Natural killer cell (primary cell): ENCODE data around the gene TIMM8B. TPM values are rescaled to one million over a fixed set of nuclear protein-coding genes. Genes with fewer than 3 reads are reported as not detected.

ENCODE experiments used
- ATAC-seq, 3 donors: fragments of 150-1000 bp in 2 of 3; fragments of 200-7000 bp in 1 of 3; cut with Tn5 transposase; 1 replicate in 1 of 3; 2 replicates in 2 of 3; pipeline ENCODE4 v1.10.0; 2021; ENCODE audit warnings: mild to moderate bottlenecking in 2 of 3, moderate library complexity in 2 of 3
- DNase-seq, 2 donors: peaks; one replicate each; pipeline versions ENCODE4 v3.0.0 to v3.0.0-alpha.2; 2013 to 2021; ENCODE audit warnings: mixed read lengths in 1 of 2
- H3K27ac ChIP-seq: one replicate; pipeline ENCODE4 v1.5.1; 2013; ENCODE audit warnings: mild to moderate bottlenecking, low read length
- H3K27me3 ChIP-seq: one replicate; pipeline ENCODE4 v1.6.1; 2013; ENCODE audit warnings: low read length; ENCODE audit not compliant: control insufficient read depth, insufficient read depth
- H3K36me3 ChIP-seq: one replicate; pipeline ENCODE4 v1.6.1; 2013; ENCODE audit warnings: low read length; ENCODE audit not compliant: control insufficient read depth, insufficient read depth
- H3K4me1 ChIP-seq: one replicate; pipeline ENCODE4 v1.6.1; 2013; ENCODE audit warnings: low read length; ENCODE audit not compliant: control insufficient read depth, insufficient read depth
- H3K4me3 ChIP-seq: one replicate; pipeline ENCODE4 v1.5.1; 2013; ENCODE audit warnings: low read length
- H3K9me3 ChIP-seq: one replicate; pipeline ENCODE4 v1.6.1; 2013; ENCODE audit warnings: low read length; ENCODE audit not compliant: control insufficient read depth, insufficient read depth
- H3K27ac Mint-ChIP-seq, 2 donors: one replicate each; pipeline ENCODE4 v1.8.0; 2022; ENCODE audit warnings: mild to moderate bottlenecking in 2 of 2, mixed read lengths in 2 of 2, moderate library complexity in 1 of 2
- H3K27me3 Mint-ChIP-seq, 2 donors: one replicate each; pipeline ENCODE4 v1.8.0; 2022; ENCODE audit warnings: low read depth in 2 of 2, mixed read lengths in 2 of 2
- H3K36me3 Mint-ChIP-seq: one replicate; pipeline ENCODE4 v1.8.0; 2022; ENCODE audit warnings: mixed read lengths
- H3K4me1 Mint-ChIP-seq, 2 donors: one replicate each; pipeline ENCODE4 v1.8.0; 2022; ENCODE audit warnings: mixed read lengths in 2 of 2
- H3K4me3 Mint-ChIP-seq: one replicate; pipeline ENCODE4 v1.8.0; 2022; ENCODE audit warnings: mild to moderate bottlenecking, moderate library complexity, mixed read lengths
- H3K9me3 Mint-ChIP-seq, 2 donors: one replicate each; pipeline ENCODE4 v1.8.0; 2022; ENCODE audit warnings: mixed read lengths in 2 of 2
- CTCF ChIP-seq: fragments of 200-600 bp; IDR thresholded peaks from one replicate; pipeline ENCODE4 v1.8.0; 2022; ENCODE audit warnings: antibody characterized with exemption
- WGBS: methylation state at CpG from one replicate; pipeline ENCODE4 v1.1.7; 2013; ENCODE audit warnings: missing lambda C conversion rate; ENCODE audit not compliant: insufficient coverage; 5-methylcytosine and 5-hydroxymethylcytosine counted together
- intact Hi-C: fragments of 100-400 bp; cut with micrococcal nuclease; formaldehyde crosslinking; loops from one replicate; pipeline ENCODE4 v1.14.2; 2022
- total RNA-seq, 4 donors: library from RNA; stranded (reverse); fragments of 120-200 nt in 1 of 4; gene quantifications; one replicate each; pipeline versions ENCODE4 v1.2.3 to v1.2.4, GENCODE V29; 2013 to 2022

The TIMM8B gene
- total RNA-seq, 3 donors from 2014 or later (not counting 1 experiment from before 2014, with no cell fraction given) = 14.6 to 17.8 (median 17.0) TPM

DNA sequence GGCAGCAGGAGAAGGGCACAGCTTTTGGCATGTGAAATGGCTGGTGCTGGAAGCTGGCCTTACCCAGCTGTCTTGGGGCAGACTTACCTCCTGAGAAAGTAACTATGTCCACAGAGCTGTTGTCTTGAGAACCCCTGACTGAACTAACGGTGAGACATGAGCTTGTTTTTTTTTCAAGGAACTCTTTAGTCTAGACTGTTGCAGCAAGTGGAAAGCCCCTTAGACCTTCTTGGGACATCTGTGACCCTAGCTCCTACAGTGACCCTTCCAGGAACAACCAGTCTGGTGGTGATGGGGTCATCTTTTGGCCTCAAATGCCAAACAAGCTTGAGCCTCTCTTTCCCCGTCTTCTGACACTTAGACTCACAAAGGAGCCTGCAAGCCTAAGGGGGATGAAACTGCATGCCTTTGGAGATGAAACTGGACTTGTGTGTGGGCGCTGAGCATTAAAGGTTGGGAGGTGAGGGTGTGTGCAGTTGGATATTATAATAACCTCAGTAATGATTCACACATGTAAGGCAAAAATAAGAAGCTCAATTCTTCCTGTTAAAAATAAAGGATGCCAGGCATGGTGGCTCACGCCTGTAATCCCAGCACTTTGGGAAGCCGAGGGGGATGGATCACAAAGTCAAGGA is 35.5 kb upstream of the TIMM8B start:
- H3K4me1 Mint-ChIP-seq = no peaks in the 10 kb centered on the region
- no peaks in the 10 kb centered on the region for H3K27me3 Mint-ChIP-seq
- Histone ChIP-seq H3K36me3 (no peaks in the 10 kb centered on the region), H3K9me3 (no peaks in the 10 kb centered on the region), H3K4me3 (no peak overlapping the region), H3K4me1 (no peaks in the 10 kb centered on the region), H3K27me3 (no peaks in the 10 kb centered on the region), H3K27ac (no peak overlapping the region)
- H3K4me3 Mint-ChIP-seq = no peak overlapping the region
- DNase-seq (no peak), ATAC-seq (no peak)
- WGBS = 98% methylated on average over 5 of the region's 5 CpGs
- H3K9me3 Mint-ChIP-seq = no peaks in the 10 kb centered on the region
- no peak for TF ChIP-seq CTCF
- H3K36me3 Mint-ChIP-seq = no peaks in the 10 kb centered on the region
- intact Hi-C loops = no loop called here
- H3K27ac Mint-ChIP-seq = no peak overlapping the region

DNA sequence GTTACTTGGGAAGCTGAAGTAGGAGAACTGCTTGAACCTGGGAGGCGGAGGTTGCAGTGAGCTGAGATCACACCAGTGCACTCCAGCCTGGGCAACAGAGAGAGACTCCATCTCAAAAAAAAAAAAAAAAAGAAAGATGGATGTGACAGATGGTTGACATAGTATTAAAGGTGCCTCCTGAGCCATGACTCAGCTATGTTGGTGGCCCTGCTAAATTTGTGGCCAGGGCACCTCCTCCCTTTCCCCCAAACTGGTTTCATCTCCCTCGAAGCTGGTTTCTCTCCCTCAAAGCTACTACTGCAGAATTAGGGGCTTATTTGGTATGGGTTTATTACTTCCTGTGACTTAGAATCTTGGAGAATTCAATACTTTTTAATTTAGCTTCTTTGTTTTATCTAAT is 31.6 kb upstream of the TIMM8B start:
- no peaks in the 10 kb centered on the region for H3K9me3 Mint-ChIP-seq
- intact Hi-C loops = no loop called here
- H3K4me3 ChIP-seq = no peak overlapping the region
- DNase-seq (no peak), ATAC-seq (peak in 1 of 3 donors; percentile 34)
- no peaks in the 10 kb centered on the region for H3K36me3 ChIP-seq
- 100% methylated on average over 1 of the region's 2 CpGs for WGBS
- no peak for TF ChIP-seq CTCF
- no peaks in the 10 kb centered on the region for H3K27me3 Mint-ChIP-seq
- H3K9me3 ChIP-seq = no peaks in the 10 kb centered on the region
- no peak overlapping the region for H3K4me3 Mint-ChIP-seq
- peaks cover 4 to 5% of the 10 kb centered on the region in 2 donors for H3K4me1 Mint-ChIP-seq
- H3K36me3 Mint-ChIP-seq = no peaks in the 10 kb centered on the region
- no peaks in the 10 kb centered on the region for H3K4me1 ChIP-seq
- no peak overlapping the region for H3K27ac ChIP-seq
- H3K27me3 ChIP-seq = no peaks in the 10 kb centered on the region
- no peak overlapping the region for H3K27ac Mint-ChIP-seq

DNA sequence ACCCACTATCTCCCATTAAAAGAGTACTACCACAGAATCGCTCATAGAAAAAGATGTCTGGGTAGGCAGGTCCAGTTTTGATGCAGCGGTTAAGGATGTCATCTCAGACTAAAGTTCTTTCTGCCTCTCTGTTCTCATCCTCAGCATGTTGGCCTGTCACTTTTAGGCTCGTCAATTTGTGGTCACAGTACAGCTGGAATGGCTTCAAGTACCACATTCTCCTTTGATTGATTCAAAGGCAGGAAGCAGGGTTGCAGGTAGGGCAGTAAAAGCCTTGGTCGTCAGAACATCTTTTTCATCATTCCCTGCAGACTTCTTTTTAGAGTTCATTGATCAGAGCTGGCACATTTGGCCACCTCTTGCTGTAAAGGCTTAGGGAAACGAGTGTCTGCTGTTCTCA is 28.8 kb upstream of the TIMM8B start:
- DNase-seq = no peak
- Mint-ChIP-seq H3K9me3 (no peaks in the 10 kb centered on the region), H3K4me1 (peaks cover 4 to 5% of the 10 kb centered on the region in 2 donors), H3K36me3 (no peaks in the 10 kb centered on the region), H3K27ac (no peak overlapping the region), H3K27me3 (no peaks in the 10 kb centered on the region), H3K4me3 (no peak overlapping the region)
- no peaks in the 10 kb centered on the region for H3K27me3 ChIP-seq
- no peaks in the 10 kb centered on the region for H3K9me3 ChIP-seq
- intact Hi-C loops = no loop called here
- no peak overlapping the region for H3K4me3 ChIP-seq
- no peaks in the 10 kb centered on the region for H3K36me3 ChIP-seq
- no peak overlapping the region for H3K27ac ChIP-seq
- H3K4me1 ChIP-seq = no peaks in the 10 kb centered on the region
- ATAC-seq = no peak
- TF ChIP-seq CTCF = no peak
- whole genome bisulfite sequencing = 70% methylated on average over 5 of the region's 5 CpGs

- ATAC-seq (no peak), DNase-seq (no peak)
- no peaks in the 10 kb centered on the region for H3K27me3 ChIP-seq
- intact Hi-C loops = no loop called here
- H3K4me1 ChIP-seq = no peaks in the 10 kb centered on the region
- no peaks in the 10 kb centered on the region for H3K27me3 Mint-ChIP-seq
- no peak overlapping the region for H3K4me3 ChIP-seq
- H3K36me3 ChIP-seq = no peaks in the 10 kb centered on the region
- 95% methylated on average over 1 of the region's 2 CpGs for WGBS
- TF ChIP-seq CTCF = no peak
- H3K4me3 Mint-ChIP-seq = no peak overlapping the region
- H3K27ac Mint-ChIP-seq = no peak overlapping the region
- peaks cover 4 to 5% of the 10 kb centered on the region in 2 donors for H3K4me1 Mint-ChIP-seq
- H3K36me3 Mint-ChIP-seq = no peaks in the 10 kb centered on the region
- H3K27ac ChIP-seq = no peak overlapping the region
- H3K9me3 Mint-ChIP-seq = no peaks in the 10 kb centered on the region
- no peaks in the 10 kb centered on the region for H3K9me3 ChIP-seq
Observed at GRCh38 chr11:112114460-112114859, 27.9 kb upstream of the TIMM8B start.
